ENCODE measurements around the gene TXNDC11. TPM values are rescaled to one million over a fixed set of nuclear protein-coding genes. Genes with fewer than 3 reads are reported as not detected.

The TXNDC11 gene
- total RNA-seq, 2 donors from 2014 or later: 52.0 to 62.1 TPM

DNA sequence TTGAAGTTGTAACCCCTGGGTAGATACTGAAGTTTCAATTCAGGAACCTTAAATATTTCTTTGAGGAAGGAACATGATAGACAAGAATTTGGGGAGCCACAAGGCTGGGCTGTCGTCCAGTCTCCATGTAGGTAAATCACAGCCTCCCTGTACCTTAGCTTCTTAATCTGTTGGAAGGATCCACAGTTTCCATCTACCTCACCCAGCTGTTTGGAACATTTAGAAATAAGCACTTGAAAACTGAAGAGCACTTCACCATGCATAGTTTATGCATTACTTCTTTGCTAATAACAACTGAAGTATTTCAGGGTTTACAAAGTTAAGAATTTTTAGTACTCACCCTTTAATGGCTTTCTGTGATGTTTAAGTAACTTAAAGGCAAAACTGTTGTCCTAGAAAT is 17.2 kb downstream of the TXNDC11 start:
- Histone ChIP-seq H3K27ac (no peak overlapping the region), H3K4me1 (peaks cover 7% of the 10 kb centered on the region), H3K4me3 (no peak overlapping the region), H3K36me3 (peaks cover 10% of the 10 kb centered on the region), H3K9me3 (no peaks in the 10 kb centered on the region), H3K9ac (ENCODE audit: low read depth in 2 of 2, low read length in 2 of 2) (no peak overlapping the region), H3K27me3 (no peaks in the 10 kb centered on the region)
- intact Hi-C loops (cut with DNase I): no loop called here
- DNase-seq: no peak
- TF ChIP-seq, protein P1, sequence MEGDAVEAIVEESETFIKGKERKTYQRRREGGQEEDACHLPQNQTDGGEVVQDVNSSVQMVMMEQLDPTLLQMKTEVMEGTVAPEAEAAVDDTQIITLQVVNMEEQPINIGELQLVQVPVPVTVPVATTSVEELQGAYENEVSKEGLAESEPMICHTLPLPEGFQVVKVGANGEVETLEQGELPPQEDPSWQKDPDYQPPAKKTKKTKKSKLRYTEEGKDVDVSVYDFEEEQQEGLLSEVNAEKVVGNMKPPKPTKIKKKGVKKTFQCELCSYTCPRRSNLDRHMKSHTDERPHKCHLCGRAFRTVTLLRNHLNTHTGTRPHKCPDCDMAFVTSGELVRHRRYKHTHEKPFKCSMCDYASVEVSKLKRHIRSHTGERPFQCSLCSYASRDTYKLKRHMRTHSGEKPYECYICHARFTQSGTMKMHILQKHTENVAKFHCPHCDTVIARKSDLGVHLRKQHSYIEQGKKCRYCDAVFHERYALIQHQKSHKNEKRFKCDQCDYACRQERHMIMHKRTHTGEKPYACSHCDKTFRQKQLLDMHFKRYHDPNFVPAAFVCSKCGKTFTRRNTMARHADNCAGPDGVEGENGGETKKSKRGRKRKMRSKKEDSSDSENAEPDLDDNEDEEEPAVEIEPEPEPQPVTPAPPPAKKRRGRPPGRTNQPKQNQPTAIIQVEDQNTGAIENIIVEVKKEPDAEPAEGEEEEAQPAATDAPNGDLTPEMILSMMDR (IDR thresholded peaks at IDR 0.05): no peak

GRCh38 chr16:11722468-11722808 is 20.2 kb downstream of the TXNDC11 start:
- H3K9me3 ChIP-seq: no peaks in the 10 kb centered on the region
- H3K4me1 ChIP-seq: peaks cover 7% of the 10 kb centered on the region
- H3K27me3 ChIP-seq: no peaks in the 10 kb centered on the region
- DNase-seq: no peak
- peaks cover 15% of the 10 kb centered on the region for H3K36me3 ChIP-seq
- peak overlapping the region; percentile 2 for H3K27ac ChIP-seq
- no peak overlapping the region for H3K4me3 ChIP-seq
- TF ChIP-seq, protein P1 (IDR thresholded peaks at IDR 0.05): no peak
- no peak overlapping the region for H3K9ac ChIP-seq (ENCODE audit: low read depth in 2 of 2, low read length in 2 of 2)
- intact Hi-C loops (cut with DNase I): no loop called here

GRCh38 chr16:11721781-11722467 is 20.7 kb downstream of the TXNDC11 start:
- Histone ChIP-seq H3K27ac (peak overlapping the region; percentile 2), H3K9ac (ENCODE audit: low read depth in 2 of 2, low read length in 2 of 2) (no peak overlapping the region), H3K36me3 (peaks cover 15% of the 10 kb centered on the region), H3K27me3 (no peaks in the 10 kb centered on the region), H3K4me1 (peaks cover 7% of the 10 kb centered on the region), H3K4me3 (no peak overlapping the region), H3K9me3 (no peaks in the 10 kb centered on the region)
- no peak for DNase-seq
- intact Hi-C loops (cut with DNase I): no loop called here
- TF ChIP-seq, protein P1 (IDR thresholded peaks at IDR 0.05): no peak

DNA sequence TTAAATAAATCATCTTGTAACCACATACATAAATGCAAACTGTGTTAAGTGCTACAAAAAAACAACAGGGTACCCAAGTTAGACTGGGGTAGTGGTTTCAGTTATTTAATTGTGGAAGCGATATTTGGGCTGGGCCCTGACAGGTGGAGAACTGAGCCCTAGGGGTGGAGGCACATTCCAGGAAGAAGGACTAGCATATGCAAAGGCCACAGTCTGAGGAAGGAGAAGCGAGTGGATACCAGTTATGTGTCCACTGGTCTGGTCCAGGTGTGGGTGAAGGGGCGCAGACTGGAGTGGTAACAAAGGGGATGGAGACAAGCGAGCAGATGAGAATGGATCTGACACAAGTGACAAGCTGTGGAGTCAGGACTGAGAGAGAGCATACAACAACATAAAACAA is 22.9 kb downstream of the TXNDC11 start:
- peaks cover 20% of the 10 kb centered on the region for H3K36me3 ChIP-seq
- H3K4me1 ChIP-seq: peaks cover 7% of the 10 kb centered on the region
- DNase-seq: no peak
- H3K27ac ChIP-seq: no peak overlapping the region
- no peak overlapping the region for H3K4me3 ChIP-seq
- no peak overlapping the region for H3K9ac ChIP-seq (ENCODE audit: low read depth in 2 of 2, low read length in 2 of 2)
- no peaks in the 10 kb centered on the region for H3K27me3 ChIP-seq
- intact Hi-C loops (cut with DNase I): loop anchor here (5.0 kb wide), 1 partner anchor 322 kb away; no protein-coding TSS in a partner anchor
- no peaks in the 10 kb centered on the region for H3K9me3 ChIP-seq
- TF ChIP-seq, protein P1 (IDR thresholded peaks at IDR 0.05): no peak

DNA sequence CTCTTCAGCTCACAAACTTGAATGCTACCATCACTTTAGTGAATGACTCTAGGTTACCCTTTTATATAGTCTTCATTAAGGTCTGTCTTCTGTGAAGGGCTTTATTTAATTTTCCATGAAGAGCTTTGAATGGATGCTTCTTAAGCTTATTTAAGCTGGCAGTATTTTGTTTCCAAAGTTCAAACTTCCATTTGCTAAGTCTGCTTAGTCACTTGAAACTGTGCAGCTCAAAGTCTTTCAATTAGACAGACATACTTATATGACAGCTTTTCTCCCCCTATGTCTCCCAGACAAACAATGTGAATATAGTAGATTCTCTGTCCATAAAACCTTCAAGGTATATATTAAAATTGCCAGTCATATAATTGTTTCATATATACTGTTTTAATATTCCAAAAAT is 23.5 kb downstream of the TXNDC11 start:
- intact Hi-C loops (cut with DNase I): loop anchor here (5.0 kb wide), 1 partner anchor 322 kb away; no protein-coding TSS in a partner anchor
- Histone ChIP-seq H3K27ac (no peak overlapping the region), H3K27me3 (no peaks in the 10 kb centered on the region), H3K9me3 (no peaks in the 10 kb centered on the region), H3K4me3 (no peak overlapping the region), H3K9ac (ENCODE audit: low read depth in 2 of 2, low read length in 2 of 2) (no peak overlapping the region), H3K4me1 (peaks cover 7% of the 10 kb centered on the region), H3K36me3 (peaks cover 20% of the 10 kb centered on the region)
- TF ChIP-seq, protein P1 (IDR thresholded peaks at IDR 0.05): no peak
- no peak for DNase-seq
